Suprapubic skin (tissue), 4 donors: Measurements from ENCODE around the gene ATP1B4. TPM values are rescaled to one million over a fixed set of nuclear protein-coding genes. Genes with fewer than 3 reads are reported as not detected.

Experiments
- DNase-seq, 2 donors: peaks; one replicate each; pipeline ENCODE4 v3.0.0-alpha.2; 2019; ENCODE audit warnings: low spot score in 2 of 2
- H3K27ac ChIP-seq: fragments of 200-600 bp; sonication (generic); one replicate; pipeline ENCODE4 v1.5.1; 2019
- H3K27me3 ChIP-seq: fragments of 200-600 bp; sonication (generic); one replicate; pipeline ENCODE4 v1.5.1; 2019
- H3K36me3 ChIP-seq: fragments of 200-600 bp; sonication (generic); one replicate; pipeline ENCODE4 v1.5.1; 2019
- H3K4me1 ChIP-seq: fragments of 200-600 bp; sonication (generic); one replicate; pipeline ENCODE4 v1.5.1; 2019
- H3K4me3 ChIP-seq: fragments of 200-600 bp; sonication (generic); one replicate; pipeline ENCODE4 v1.5.1; 2019; ENCODE audit warnings: mild to moderate bottlenecking
- H3K9me3 ChIP-seq: fragments of 200-600 bp; sonication (generic); one replicate; pipeline ENCODE4 v1.5.1; 2019
- CTCF ChIP-seq, 2 donors: fragments of 200-600 bp in 1 of 2; fragments of 450-650 bp in 1 of 2; sonication (generic) in 1 of 2; IDR thresholded peaks; one replicate each; pipeline ENCODE4 v1.5.1; 2016 to 2019; ENCODE audit warnings: antibody characterized with exemption in 2 of 2, mild to moderate bottlenecking in 1 of 2, moderate library complexity in 1 of 2
- EP300 ChIP-seq: sonication (generic); formaldehyde crosslinking; IDR thresholded peaks from one replicate; pipeline ENCODE4 v1.6.1; 2017; ENCODE audit warnings: antibody characterized with exemption
- POLR2A ChIP-seq, 2 donors: fragments of 450-650 bp; IDR thresholded peaks; one replicate each; pipeline ENCODE4 v1.6.1; 2017; ENCODE audit warnings: antibody characterized with exemption in 2 of 2, mild to moderate bottlenecking in 2 of 2, moderate library complexity in 2 of 2
- POLR2AphosphoS5 ChIP-seq, 3 donors: sonication (generic); formaldehyde crosslinking; IDR thresholded peaks; one replicate each; pipeline ENCODE4 v1.6.1; 2017; ENCODE audit warnings: antibody characterized with exemption in 3 of 3
- WGBS: methylation state at CpG from one replicate; pipeline ENCODE4 v1.1.5; 2018; 5-methylcytosine and 5-hydroxymethylcytosine counted together
- total RNA-seq, 4 donors: library from RNA; depleted of rRNA; stranded (reverse); fragments of >200 nt; gene quantifications; one replicate each; pipeline ENCODE4 v1.1.0, GENCODE V29; 2016

ATP1B4 gene
- total RNA-seq = not detected

DNA sequence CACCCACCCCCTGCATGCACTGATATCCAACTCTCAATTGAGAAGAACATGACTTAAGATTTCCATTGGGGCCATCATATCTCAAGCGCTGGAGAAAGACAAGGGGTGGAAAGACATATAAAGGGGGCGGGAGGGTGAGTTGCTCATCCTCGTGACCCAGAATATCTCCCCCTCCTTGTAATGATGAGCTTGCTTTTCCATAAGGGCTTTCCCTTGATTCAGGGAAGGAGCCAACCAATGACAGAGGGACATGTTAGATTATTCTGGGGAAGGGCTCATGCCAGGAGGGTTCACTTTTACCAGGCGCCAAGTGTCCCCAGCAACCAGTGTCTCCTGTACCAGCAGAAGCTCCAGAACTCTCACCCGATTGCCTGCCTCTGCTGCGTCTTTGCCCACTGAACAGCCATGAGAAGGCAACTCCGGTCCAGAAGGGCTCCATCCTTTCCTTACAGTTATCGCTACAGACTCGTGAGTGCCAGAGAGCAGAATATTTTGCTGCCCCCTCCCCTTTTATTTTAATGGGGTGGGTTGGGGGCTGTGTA lies at the start of gene ATP1B4:
Gene ATP1B4, plus strand, starts transcription at position 326 of the 542 bp plus-strand sequence. Its CDS starts 80 bp downstream, at position 406.
- Histone ChIP-seq H3K4me3 (no peak within 1 kb of the TSS), H3K27ac (no peak within 1 kb of the TSS), H3K36me3 (no peaks in the 10 kb centered on the region), H3K27me3 (no peaks in the 10 kb centered on the region), H3K4me1 (no peaks in the 10 kb centered on the region), H3K9me3 (no peaks in the 10 kb centered on the region)
- TF ChIP-seq POLR2AphosphoS5 (IDR thresholded peaks at IDR 0.05) (no peak), EP300 (no peak), CTCF (IDR thresholded peaks at IDR 0.05) (no peak), POLR2A (IDR thresholded peaks at IDR 0.05) (no peak)
- 79% methylated on average over 9 of the region's 9 CpGs for WGBS
- DNase-seq = no peak

GRCh38 chrX:120315776-120316175 lies 46.1 kb upstream of the ATP1B4 start:
- 35% methylated on average over 4 of the region's 4 CpGs for WGBS
- no peak for TF ChIP-seq POLR2AphosphoS5 (IDR thresholded peaks at IDR 0.05)
- no peak for TF ChIP-seq EP300
- no peak for TF ChIP-seq CTCF (IDR thresholded peaks at IDR 0.05)
- no peak for TF ChIP-seq POLR2A (IDR thresholded peaks at IDR 0.05)
- Histone ChIP-seq H3K36me3 (no peaks in the 10 kb centered on the region), H3K9me3 (no peaks in the 10 kb centered on the region), H3K4me1 (peaks cover 7% of the 10 kb centered on the region), H3K27ac (no peak overlapping the region), H3K27me3 (no peaks in the 10 kb centered on the region), H3K4me3 (no peak overlapping the region)
- no peak for DNase-seq

DNA sequence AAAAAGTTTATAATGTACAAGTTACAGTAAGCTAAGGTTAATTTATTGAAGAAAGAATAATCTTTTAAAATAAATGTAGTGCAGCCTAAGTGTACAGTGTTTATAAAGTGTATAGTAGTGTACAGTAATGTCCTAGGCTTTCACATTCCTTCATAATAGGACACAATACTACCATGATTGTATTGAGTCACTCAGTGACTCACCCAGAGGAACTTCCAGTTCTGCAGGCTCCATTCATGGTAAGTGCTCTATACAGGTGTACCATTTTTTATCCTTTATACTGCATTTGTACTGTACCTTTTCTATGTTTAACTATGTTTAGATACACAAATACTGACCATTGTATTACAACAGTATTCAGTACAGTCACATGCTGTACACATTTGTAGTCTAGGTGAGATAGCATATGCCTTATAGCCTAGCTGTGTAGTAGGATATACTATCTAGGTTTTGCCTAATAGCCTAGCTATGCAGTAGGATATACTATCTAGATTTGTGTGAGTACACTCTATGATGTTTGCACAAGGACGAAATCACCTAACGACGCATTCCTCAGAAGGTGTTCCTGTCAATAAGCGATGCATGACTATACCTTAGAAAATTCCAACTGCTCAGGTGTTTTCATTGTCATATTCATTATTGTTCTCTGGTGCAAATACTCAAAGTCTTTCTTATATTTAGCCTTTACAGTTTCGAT lies 45.2 kb upstream of the ATP1B4 start:
- TF ChIP-seq POLR2A (IDR thresholded peaks at IDR 0.05) = no peak
- TF ChIP-seq EP300 = no peak
- no peak for TF ChIP-seq POLR2AphosphoS5 (IDR thresholded peaks at IDR 0.05)
- no peak for TF ChIP-seq CTCF (IDR thresholded peaks at IDR 0.05)
- Histone ChIP-seq H3K9me3 (no peaks in the 10 kb centered on the region), H3K27ac (no peak overlapping the region), H3K36me3 (no peaks in the 10 kb centered on the region), H3K4me1 (no peaks in the 10 kb centered on the region), H3K4me3 (no peak overlapping the region), H3K27me3 (no peaks in the 10 kb centered on the region)
- DNase-seq = no peak
- WGBS = 55% methylated on average over 5 of the region's 5 CpGs

- 65% methylated on average over 4 of the region's 4 CpGs for WGBS
- Histone ChIP-seq H3K9me3 (no peaks in the 10 kb centered on the region), H3K4me3 (no peak overlapping the region), H3K4me1 (no peaks in the 10 kb centered on the region), H3K27ac (no peak overlapping the region), H3K27me3 (no peaks in the 10 kb centered on the region), H3K36me3 (no peaks in the 10 kb centered on the region)
- TF ChIP-seq POLR2A (IDR thresholded peaks at IDR 0.05) (no peak), CTCF (IDR thresholded peaks at IDR 0.05) (no peak), EP300 (no peak), POLR2AphosphoS5 (IDR thresholded peaks at IDR 0.05) (no peak)
- DNase-seq = no peak
These were observed 43.5 kb upstream of the ATP1B4 start for GRCh38 chrX:120318411-120318810.

GRCh38 chrX:120321520-120322281 lies 40.2 kb upstream of the ATP1B4 start:
- 76% methylated on average over 4 of the region's 4 CpGs for WGBS
- H3K36me3 ChIP-seq = no peaks in the 10 kb centered on the region

More at GRCh38 chrX:120321520-120322281, 40.2 kb upstream of the ATP1B4 start:
- H3K4me1 ChIP-seq = no peaks in the 10 kb centered on the region
- H3K27ac ChIP-seq = no peak overlapping the region
- TF ChIP-seq POLR2AphosphoS5 (IDR thresholded peaks at IDR 0.05) (no peak), POLR2A (IDR thresholded peaks at IDR 0.05) (no peak), CTCF (IDR thresholded peaks at IDR 0.05) (no peak), EP300 (no peak)
- H3K27me3 ChIP-seq = no peaks in the 10 kb centered on the region
- H3K4me3 ChIP-seq = no peak overlapping the region
- DNase-seq = no peak
- no peaks in the 10 kb centered on the region for H3K9me3 ChIP-seq
